Muscle layer of duodenum (tissue), 2 donors: ENCODE results near the gene SUPT3H.
"Not testable (repeated sequence)": the region's sequence is repeated elsewhere in the genome, so short reads cannot be mapped to it uniquely, and the experiment has no call there.

Experiments
- H3K27ac ChIP-seq: one replicate; pipeline ENCODE4 v1.7.0; 2013; ENCODE audit warnings: mild to moderate bottlenecking, low read length
- H3K27me3 ChIP-seq: one replicate; pipeline ENCODE4 v1.7.0; 2013; ENCODE audit warnings: low read depth, mild to moderate bottlenecking, control low read depth, low read length
- H3K36me3 ChIP-seq, 2 donors: one replicate each; pipeline ENCODE4 v1.7.0; 2013; ENCODE audit warnings: low read length in 2 of 2, control low read depth in 1 of 2, mild to moderate bottlenecking in 1 of 2; ENCODE audit not compliant: insufficient read depth in 2 of 2, control insufficient read depth in 1 of 2
- H3K4me1 ChIP-seq, 2 donors: one replicate each; pipeline ENCODE4 v1.7.0; 2013; ENCODE audit warnings: low read length in 2 of 2, mild to moderate bottlenecking in 2 of 2, control low read depth in 1 of 2, moderate library complexity in 1 of 2; ENCODE audit not compliant: insufficient read depth in 2 of 2, control insufficient read depth in 1 of 2
- H3K4me3 ChIP-seq, 2 donors: one replicate each; pipeline ENCODE4 v1.7.0; 2013; ENCODE audit warnings: low read length in 2 of 2, low read depth in 1 of 2, mild to moderate bottlenecking in 1 of 2
- H3K9me3 ChIP-seq, 2 donors: one replicate each; pipeline ENCODE4 v1.7.0; 2013; ENCODE audit warnings: low read length in 2 of 2, control low read depth in 1 of 2, mild to moderate bottlenecking in 1 of 2; ENCODE audit not compliant: control insufficient read depth in 1 of 2
- donor health status: healthy.

Gene SUPT3H

GRCh38 chr6:44868335-44868668 is 509.4 kb downstream of the SUPT3H start:
- Histone ChIP-seq H3K9me3 (peaks cover 0 to 10% of the 10 kb centered on the region in 2 donors), H3K27ac (no peak overlapping the region), H3K27me3 (no peaks in the 10 kb centered on the region), H3K4me3 (no peak overlapping the region), H3K36me3 (no peaks in the 10 kb centered on the region), H3K4me1 (no peaks in the 10 kb centered on the region)

- no peak overlapping the region for H3K4me3 ChIP-seq
- no peak overlapping the region for H3K27ac ChIP-seq
- peaks cover 0 to 10% of the 10 kb centered on the region in 2 donors for H3K9me3 ChIP-seq
- no peaks in the 10 kb centered on the region for H3K36me3 ChIP-seq
- H3K27me3 ChIP-seq, result no peaks in the 10 kb centered on the region
- no peaks in the 10 kb centered on the region for H3K4me1 ChIP-seq
These were observed 510.0 kb downstream of the SUPT3H start for GRCh38 chr6:44867571-44868334.

- H3K36me3 ChIP-seq, H3K9me3 ChIP-seq, H3K27ac ChIP-seq, H3K4me1 ChIP-seq, H3K27me3 ChIP-seq, H3K4me3 ChIP-seq: not testable (repeated sequence)
These were observed 512.5 kb downstream of the SUPT3H start for GRCh38 chr6:44865184-44865583.

- Histone ChIP-seq H3K27me3 (no peaks in the 10 kb centered on the region), H3K4me1 (peaks cover 0 to 12% of the 10 kb centered on the region in 2 donors), H3K9me3 (peaks cover 0 to 2% of the 10 kb centered on the region in 2 donors), H3K36me3 (no peaks in the 10 kb centered on the region), H3K4me3 (no peak overlapping the region), H3K27ac (no peak overlapping the region)
These were observed 517.8 kb downstream of the SUPT3H start for GRCh38 chr6:44859901-44860410.

- Histone ChIP-seq H3K27me3 (no peaks in the 10 kb centered on the region), H3K36me3 (no peaks in the 10 kb centered on the region), H3K9me3 (no peaks in the 10 kb centered on the region), H3K4me3 (no peak overlapping the region), H3K4me1 (peaks cover 0 to 12% of the 10 kb centered on the region in 2 donors), H3K27ac (no peak overlapping the region)
These were observed 518.7 kb downstream of the SUPT3H start for GRCh38 chr6:44858998-44859397.

GRCh38 chr6:44856479-44856878 is 521.3 kb downstream of the SUPT3H start:
- H3K9me3 ChIP-seq, result no peaks in the 10 kb centered on the region
- no peak overlapping the region for H3K27ac ChIP-seq
- H3K27me3 ChIP-seq, result no peaks in the 10 kb centered on the region
- H3K36me3 ChIP-seq, result no peaks in the 10 kb centered on the region
- H3K4me1 ChIP-seq, result peaks cover 0 to 12% of the 10 kb centered on the region in 2 donors
- H3K4me3 ChIP-seq, result no peak overlapping the region

GRCh38 chr6:44855562-44856411 is 521.9 kb downstream of the SUPT3H start:
- H3K9me3 ChIP-seq, result no peaks in the 10 kb centered on the region
- H3K4me1 ChIP-seq, result peaks cover 0 to 12% of the 10 kb centered on the region in 2 donors
- no peaks in the 10 kb centered on the region for H3K27me3 ChIP-seq
- H3K36me3 ChIP-seq, result no peaks in the 10 kb centered on the region
- H3K4me3 ChIP-seq, result no peak overlapping the region
- H3K27ac ChIP-seq, result no peak overlapping the region

GRCh38 chr6:44854712-44855443 is 522.9 kb downstream of the SUPT3H start:
- H3K9me3 ChIP-seq, result no peaks in the 10 kb centered on the region
- H3K4me1 ChIP-seq, result peaks cover 0 to 12% of the 10 kb centered on the region in 2 donors
- no peak overlapping the region for H3K4me3 ChIP-seq
- H3K36me3 ChIP-seq, result no peaks in the 10 kb centered on the region
- no peak overlapping the region for H3K27ac ChIP-seq
- no peaks in the 10 kb centered on the region for H3K27me3 ChIP-seq

- Histone ChIP-seq H3K4me3 (no peak overlapping the region), H3K4me1 (peaks cover 0 to 7% of the 10 kb centered on the region in 2 donors), H3K27me3 (no peaks in the 10 kb centered on the region), H3K27ac (no peak overlapping the region), H3K9me3 (no peaks in the 10 kb centered on the region), H3K36me3 (no peaks in the 10 kb centered on the region)
These were observed 526.6 kb downstream of the SUPT3H start for GRCh38 chr6:44851176-44851575.

- Histone ChIP-seq H3K27ac (no peak overlapping the region), H3K4me1 (no peaks in the 10 kb centered on the region), H3K4me3 (no peak overlapping the region), H3K27me3 (no peaks in the 10 kb centered on the region), H3K36me3 (no peaks in the 10 kb centered on the region), H3K9me3 (no peaks in the 10 kb centered on the region)
These were observed 527.4 kb downstream of the SUPT3H start for GRCh38 chr6:44850312-44850711.

GRCh38 chr6:44849806-44850205 is 527.9 kb downstream of the SUPT3H start:
- H3K27ac ChIP-seq, result no peak overlapping the region
- no peak overlapping the region for H3K4me3 ChIP-seq
- no peaks in the 10 kb centered on the region for H3K9me3 ChIP-seq
- H3K36me3 ChIP-seq, result no peaks in the 10 kb centered on the region
- no peaks in the 10 kb centered on the region for H3K4me1 ChIP-seq
- no peaks in the 10 kb centered on the region for H3K27me3 ChIP-seq
